ENCODE results near the gene SLC39A11.

Gene SLC39A11

DNA sequence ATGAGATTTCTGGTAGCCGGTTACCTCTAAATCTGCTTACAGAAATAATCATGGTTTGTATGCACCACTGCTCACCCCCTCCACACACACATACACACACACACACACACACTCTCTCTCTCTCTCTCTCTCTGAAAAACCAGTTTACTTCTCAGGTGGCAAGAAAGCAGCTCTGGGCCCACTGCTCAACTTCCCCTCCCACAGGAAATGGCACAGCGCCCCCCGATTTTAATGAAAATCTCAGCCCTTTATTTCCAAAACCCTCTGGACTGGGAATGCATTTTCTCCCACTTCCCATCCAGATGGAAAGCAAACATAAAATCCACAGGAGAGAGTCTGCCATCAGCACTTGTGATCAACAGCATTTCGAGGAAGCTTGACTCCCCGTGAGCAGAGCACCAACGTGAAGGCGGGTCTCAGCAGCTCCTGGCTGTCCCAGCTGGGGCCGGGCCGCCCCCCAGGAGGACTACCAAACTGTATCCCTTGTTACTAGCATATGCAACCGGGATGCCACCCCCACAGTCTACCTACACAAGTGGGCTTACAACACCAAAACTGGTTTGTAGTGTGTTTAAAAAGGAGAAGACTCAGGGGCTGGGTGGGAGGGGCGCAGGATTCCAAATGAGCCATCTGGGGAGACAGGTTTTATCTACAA lies 121.1 kb downstream of the SLC39A11 start:
- peak; percentile 55 for DNase-seq

DNA sequence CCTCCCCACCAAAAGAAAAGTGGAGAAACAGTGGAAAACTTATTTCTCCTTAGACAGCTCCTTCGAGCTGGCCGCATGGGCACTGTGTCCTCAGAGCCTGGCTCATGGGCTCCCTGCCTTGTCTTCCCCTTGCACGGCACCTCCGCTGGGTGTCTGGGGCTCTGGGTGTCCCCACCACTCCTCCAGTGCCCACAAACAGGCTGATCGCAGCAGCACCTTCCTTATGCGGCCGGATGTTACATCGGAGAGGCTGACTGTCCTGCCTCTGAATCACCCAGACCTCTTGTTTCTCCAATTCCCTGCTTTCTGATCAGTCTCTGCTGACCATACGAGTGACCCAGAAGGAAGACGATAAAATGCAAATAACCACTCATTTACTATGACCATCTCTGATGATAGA lies 121.7 kb downstream of the SLC39A11 start:
- no peak for DNase-seq

DNA sequence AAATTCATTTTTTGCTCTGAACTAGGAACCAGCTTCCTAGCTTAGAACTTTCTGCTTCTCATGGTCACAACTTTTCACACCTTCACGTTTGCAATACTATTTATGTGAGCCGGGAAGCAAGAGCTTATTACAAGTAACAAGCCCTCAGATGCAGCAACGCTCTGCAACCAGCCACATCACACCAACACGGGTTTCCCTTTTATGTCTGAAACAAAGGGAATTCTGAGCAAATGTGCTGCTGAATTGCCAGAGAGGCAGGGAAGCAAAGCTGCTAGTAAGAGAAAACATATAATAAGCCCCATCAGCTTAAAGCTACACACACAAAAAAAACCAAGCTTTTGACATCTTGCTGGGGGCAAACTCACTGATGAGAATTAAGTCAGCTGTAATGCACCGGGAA lies 122.2 kb downstream of the SLC39A11 start:
- no peak for DNase-seq

DNA sequence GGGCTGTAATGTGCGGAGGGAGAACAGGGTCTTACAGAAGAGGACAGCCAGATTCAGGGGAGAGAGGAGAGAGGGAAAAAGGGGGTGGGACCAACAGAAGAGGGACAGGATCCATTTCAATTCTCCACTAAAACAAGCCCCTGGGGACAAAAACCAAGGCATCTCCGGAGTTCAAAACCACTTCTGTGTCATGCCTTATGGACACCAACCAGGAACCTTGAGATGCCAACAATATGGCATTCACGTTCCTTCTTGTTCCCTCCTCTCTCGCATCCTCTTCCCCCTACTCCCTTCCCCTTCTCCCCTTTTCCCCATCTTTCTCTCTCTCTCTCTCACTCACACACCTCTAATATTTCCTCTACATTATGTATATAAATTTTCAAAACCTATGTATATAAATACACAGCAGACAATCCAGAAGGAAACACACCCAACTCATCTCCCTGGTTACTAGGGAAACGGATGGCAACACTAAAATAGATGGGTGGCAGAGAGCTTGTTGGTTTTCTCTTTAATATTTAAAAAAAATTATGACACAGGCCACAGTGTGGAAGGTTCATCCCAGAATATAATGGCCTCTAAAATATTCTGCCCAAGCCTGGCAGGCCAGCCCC lies 123.1 kb downstream of the SLC39A11 start:
- no peak for DNase-seq

DNA sequence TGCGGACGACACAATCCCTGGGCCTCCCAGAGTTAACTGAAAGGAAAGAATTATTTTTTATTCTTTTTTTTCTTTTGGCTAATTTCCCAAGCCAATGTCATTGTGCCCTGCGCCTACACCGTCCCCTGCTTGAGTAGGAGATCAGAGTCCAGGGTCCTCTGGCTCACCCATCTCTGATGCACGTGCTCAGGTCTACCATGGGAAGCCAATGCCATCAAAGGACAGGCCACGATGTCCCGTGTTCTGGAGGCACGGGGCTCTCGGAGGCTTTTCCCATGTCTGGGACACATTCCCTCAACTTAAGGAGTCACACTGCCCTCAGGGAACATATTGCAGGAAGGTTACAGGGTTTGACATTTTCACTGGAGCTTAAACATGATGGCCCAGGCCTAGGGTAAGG lies 123.7 kb downstream of the SLC39A11 start:
- no peak for DNase-seq

DNA sequence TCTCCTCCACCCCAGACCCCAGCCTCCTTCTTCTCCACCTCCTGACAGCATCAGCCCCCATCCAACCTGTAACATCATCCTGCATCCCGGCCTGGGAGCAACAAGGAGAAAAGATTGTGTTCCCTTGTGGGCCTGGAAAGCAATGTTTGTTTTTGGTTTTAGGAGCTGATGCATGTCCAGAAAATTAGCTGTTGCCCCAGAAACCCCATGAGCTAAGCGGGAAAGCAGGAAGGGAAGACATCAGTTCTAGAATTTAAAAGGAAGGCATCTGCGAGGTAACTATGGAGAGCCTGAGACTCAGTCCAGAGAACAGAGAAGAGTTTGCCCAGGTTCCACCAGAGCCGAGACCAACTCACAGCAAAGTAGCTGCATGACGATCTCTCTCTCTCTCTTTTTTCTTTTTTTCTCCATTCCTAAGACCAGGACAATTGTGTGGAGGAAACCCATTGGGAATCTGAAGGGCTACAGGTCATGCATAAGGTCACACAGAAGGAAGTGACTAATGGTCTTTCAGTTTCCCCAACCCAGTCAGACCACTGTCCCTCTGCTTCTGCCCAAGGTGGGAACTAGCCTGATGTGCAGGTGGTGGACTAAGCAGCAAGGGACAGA lies 124.4 kb downstream of the SLC39A11 start:
- no peak for DNase-seq

DNA sequence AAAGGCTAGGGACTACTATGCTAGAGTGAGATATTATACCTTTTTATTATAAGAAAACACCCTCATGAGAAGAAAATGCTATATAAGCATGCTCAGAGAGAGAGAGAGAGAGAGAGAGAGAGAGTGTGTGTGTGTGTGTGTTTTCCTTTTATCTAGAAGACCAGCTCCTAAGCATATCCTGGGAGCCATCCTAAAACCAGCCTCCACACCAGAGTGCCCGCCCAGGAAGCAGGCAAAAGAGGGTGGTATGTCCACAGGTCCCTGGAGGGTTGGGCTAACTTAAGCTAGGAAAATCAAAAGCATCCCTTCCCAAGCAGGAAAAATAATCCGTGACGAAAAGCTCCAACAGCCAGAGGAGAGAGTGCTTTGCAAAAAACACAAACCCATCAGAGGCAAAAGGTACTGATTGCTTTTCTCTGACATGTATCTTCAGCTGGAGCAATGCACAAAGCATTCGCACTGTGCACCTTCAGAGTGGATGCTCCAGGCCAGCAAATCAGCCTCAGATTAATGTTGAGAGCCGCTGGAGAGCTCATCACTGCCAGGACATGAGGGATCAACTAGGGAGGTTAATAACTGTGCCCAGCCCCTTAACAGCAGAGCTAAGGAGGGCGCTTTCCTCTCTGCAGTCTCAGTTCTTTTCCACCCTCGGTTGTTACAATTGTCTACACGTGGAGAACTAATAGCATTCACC lies 125.1 kb downstream of the SLC39A11 start:
- peak; percentile 75 for DNase-seq

DNA sequence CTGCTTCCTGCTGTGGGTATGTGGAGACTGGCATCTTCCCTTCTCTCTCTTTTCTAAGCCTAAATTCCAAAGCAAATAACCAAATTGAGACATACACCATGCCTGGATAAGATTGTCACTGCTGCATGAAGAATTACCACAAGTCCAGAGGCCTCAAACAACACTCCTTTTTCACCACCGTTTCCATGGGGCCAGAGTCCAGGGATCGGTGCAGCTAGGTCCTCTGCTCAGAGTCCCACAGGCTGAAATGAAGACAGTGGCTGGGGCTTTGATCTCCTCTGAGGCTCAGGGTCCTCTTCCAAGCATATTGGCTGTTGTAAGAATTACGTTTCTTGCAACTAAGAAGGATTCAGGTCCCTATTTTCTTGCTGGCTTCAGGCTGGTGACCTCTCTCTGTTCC lies 130.4 kb downstream of the SLC39A11 start:
- no peak for DNase-seq

DNA sequence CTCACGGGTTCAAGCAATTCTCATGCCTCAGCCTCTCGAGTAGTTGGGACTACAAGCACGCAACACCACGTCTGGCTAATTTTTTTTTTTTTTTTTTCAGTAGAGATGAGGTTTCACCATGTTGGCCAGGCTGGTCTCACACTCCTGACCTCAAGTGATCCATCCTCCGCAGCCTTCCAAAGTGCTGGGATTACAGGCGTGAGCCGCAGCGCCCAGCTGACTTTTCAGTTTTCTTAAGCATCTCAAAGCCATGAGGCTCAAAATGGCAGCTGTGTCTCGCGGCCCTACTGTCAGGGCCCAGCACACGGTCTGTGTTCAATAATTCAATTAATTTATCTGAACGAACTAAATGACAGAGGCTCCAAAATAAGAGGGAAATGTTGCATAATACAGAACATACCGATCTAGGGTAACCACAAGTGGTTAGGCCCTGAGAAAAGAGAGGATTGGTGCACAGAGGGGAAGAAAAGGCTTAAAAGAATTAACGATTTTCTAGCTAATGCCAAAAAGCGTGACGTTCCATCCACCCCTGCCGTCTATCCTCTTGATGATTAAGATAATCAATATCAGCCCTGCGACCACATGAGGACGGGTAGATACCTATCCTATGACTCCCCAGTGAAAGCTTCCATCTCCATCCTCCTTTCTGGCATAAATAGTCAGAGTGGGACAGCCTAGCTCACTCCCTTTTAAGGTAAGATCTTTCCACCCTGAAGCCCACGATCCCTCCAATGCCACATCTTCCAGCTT lies 136.9 kb downstream of the SLC39A11 start:
- peak; percentile 95 for DNase-seq

DNA sequence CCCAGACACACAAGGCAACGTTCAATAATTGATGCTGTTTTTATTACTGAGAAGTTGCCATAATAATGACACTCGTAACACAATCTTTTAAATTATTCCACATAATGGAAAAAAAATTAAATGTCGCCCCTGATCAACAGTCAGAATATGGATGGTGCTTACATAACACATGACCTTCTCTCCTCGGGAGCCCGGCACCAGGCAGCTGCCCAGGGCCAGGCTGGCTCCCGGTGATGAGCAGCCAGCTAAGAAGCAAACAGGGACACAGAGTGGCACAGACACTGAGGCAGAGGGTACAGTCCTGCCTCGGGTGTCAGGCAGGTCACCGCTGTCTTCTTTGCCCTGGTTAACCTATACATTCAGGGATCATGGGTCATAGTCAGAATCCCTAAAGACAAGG lies 137.9 kb downstream of the SLC39A11 start:
- DNase-seq: no peak

DNA sequence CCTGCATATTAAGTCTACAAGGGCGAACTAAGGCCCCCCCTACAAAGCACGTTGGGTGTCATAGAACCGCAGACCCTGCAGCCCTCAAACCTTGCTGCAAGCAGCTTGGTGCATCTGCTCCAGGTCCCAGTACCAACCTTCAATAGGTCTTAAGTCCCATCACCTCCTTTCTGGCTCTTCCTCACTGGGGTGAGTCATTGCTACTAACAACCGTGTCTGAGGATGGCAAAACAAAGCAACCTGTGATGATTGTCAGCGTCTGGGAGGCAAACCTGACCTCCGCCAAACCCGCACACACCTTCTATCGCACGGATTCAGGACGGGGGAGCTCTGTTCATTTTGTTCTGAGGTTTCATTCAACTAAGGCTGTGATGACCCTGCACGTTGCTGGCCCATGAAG lies 138.9 kb downstream of the SLC39A11 start:
- peak; percentile 40 for DNase-seq

DNA sequence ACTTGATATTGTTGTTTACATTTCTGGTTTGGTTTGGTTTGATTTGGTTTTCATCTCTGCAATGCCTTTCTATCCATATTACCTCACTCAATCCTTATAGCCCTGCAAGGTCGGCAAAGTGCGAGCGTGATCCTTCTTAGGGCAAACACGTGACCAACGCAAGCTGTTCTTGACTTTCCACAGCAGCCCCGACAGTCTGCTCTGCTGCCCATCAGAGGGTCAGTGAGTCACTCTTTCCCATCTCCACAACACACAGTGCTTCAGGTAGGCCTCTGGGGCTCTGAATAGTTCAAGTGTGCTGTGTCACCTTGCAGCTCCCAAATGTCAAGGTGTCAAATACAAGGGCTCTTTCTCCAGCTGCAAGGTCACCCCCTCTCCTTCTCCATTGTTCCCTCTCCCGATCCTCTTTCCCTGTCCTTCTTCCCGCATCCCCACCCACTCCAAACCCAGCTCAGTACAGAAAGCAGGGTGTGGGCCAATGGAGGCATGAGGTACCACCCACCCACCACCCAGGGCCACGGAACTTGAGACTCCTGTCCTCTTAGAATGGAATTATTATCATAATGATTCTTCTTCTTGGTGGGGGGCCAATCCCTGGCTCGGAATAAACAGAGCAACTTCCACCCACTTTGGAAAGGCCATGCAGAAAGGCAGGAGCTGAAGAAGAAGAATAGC lies 139.7 kb downstream of the SLC39A11 start:
- peak; percentile 96 for DNase-seq

DNA sequence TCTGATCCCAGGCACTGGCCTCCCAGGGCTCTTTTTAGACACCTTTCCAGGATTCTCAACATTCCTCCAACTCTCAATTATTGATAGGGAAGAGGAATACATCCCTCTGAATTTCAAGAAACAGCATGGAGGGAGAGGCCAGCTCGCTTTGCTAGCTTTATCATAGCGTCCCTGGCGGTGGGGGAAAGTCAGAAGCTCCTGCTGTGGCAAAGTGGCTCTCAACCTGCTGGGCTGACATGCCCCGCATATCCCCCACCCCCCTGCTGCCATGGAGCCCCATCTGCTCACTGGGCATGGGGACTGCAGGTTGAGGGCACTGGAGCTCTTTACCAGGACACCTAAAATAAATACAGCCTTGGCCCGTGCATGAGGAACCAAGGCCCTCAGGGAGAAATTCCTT lies 140.3 kb downstream of the SLC39A11 start:
- DNase-seq: peak; percentile 97

DNA sequence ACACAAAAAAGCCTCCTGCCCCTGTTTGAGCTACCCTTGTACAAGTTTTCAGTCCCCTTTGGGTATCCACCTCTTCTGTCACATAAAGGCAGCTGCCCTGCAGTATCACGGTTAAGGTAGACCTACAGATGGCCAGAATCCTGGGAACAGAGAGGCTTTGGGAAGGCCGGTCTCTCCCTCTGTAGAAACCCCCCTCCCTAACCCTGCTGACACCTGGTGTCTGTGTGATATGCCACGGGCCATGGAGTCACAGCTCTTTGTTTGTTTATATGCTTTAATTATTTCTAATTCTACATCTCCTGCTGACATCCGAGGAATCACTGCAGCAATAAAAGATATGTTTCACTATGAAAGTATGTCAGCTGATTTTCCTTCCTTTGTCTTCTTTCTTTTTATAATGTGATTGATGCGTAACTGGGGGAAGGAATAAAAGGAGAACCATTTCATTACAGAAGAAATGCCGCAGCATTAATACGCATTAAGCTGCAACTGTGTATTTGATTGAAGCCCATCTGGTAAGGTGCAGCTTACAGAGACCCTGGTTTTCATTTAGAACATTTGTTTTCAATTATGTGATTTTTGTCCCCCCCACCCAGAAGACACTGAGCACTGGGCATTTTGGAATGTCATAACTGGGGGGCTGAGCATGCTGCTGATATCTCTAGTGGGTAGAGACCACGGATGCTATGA lies 142.1 kb downstream of the SLC39A11 start:
- peak; percentile 99 for DNase-seq

DNA sequence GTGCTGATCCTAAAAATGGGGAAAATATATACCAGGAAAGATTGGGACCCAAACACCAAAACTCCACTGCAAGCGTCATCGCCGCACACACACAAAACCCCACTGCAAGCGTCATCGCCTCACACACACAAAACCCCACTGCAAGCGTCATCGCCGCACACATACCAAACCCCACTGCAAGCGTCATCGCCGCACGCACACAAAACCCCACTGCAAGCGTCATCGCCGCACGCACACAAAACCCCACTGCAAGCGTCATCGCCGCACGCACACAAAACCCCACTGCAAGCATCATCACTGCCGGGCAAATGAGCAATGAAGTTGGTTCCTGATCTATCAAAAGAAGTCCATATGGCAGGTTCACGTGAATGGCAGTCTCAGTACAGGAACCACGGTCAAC lies 144.4 kb downstream of the SLC39A11 start:
- DNase-seq: no peak

DNA sequence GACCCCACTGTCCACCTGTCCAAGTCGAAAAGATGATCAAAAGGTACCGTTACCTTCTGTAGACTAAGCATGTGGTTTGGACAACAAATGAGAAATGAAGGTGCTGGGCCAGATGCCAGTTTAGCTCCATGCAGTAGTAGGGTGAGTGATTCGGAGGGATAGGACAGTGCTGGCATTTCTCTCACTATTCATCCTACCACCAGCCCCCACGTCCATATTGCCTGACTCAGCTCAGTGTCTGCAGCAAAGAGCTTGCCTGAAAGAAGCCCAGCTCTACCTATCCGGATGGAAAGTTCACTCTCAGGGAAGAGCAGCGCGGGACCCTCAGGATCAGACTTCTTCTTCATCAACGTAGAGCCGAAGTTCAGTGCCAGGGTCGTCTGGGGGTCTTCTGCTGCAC lies 145.0 kb downstream of the SLC39A11 start:
- no peak for DNase-seq

DNA sequence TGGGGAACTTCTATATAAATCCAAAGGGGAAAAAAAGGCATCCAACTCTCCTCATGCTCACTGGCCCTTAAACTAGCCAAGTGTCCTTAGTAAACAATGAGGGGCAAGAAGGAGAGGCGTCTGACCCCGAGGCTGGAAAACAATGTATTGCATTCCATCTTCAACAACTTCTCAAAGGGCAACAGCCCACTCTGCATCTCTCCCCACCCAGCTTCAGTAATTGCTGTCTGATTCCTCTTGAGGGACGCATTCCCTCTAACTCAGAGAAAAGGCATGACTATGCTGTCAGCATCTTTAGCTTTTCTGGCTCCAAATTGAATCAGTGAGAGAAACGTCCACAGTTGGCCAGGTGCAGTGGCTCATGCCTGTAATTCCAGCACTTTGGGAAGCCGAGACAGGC lies 145.8 kb downstream of the SLC39A11 start:
- DNase-seq: no peak

DNA sequence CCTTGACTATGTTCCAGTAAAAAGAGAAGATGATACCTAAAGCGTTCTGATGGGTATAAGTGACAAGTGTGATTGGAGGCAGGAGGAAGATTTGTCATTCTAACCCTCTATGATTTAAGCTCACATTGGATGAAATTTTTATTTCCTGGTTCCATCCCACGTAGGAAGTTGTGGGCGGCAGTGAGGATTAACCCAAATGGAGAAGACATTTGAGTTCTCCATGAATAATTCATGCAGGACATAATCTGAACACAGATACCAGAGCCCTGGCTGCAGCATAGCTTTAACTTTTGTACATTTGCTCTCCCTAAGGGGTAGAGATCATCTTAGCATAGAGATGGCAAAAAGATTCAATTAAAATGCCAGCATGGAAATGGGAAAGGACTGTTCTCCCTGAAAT lies 146.3 kb downstream of the SLC39A11 start:
- no peak for DNase-seq

DNA sequence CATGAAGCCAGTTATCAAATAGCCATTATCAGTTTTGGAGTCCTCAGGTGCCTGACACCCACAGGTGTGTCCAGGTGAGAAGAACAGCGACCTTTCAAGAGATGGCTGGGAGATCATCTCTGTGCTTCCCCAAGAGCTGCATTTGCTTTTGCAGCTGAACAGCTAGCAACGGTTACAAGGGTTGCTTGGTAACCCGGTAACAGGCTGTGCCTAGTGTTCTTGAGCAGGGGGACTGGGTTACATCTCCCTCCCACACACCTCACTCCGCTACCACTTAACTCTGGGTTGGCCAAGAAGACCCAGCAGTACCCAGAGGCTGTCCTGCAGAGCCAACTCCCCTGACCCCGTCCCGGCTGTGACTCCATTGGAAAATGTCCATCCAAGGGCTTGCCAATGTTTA lies 147.0 kb downstream of the SLC39A11 start:
- DNase-seq: peak; percentile 70

DNA sequence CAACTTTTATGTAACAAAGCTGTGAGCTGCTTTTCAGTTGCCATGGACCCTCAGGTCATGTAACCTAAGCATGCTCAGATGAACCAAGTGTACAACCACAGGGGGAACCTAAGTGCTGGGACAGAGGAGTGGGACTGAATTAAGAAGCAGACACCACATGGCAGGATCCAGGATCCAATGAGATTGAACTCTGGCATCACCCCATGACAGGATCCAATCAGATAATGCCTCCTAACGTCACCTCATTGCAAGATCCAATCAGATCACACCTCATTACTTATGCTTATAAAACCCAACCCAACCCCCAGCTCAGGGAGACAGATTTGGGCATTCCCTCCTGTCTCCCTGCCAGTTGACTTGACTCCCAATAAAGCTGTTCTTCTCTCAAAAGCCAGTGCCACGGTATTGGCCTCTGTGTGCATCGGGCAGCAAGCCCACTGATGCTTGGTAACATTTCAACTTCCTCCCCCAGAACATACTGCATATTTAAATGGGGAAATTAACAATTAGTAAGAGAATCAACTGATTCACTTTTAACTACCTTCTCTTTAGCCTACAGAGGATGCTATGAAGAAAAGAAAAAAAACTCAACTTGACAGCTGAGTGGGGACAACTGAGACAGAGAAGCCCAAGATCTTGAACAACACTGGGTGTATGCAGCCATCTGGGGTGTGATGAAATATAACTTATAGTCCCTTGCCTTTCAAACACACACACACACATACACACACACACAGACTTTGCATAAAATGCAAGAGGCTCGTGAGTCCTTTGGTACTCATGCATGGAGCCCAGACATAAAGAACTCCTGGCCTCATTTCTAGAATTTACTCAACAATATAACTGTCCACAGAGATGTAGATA lies 148.4 kb downstream of the SLC39A11 start:
- peak; percentile 100 for DNase-seq

DNA sequence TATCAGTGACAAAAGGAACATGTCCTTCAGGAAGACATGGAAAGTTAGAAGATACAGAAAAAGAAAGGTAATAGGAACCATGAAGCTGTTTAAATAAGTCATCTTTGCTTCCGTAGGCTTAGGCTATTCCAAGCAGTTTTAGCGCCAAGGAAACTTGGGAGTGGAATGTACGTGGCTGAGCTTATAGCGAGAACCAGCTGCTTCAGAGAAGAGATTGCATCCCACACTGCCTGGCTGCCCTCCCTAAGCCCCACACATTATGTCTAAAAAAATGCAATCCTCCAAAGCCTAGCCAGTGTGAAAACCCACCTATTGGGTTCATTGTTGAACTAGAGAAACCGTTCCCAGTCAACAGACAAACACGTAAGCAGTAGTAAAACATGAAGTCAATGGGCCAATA lies 149.9 kb downstream of the SLC39A11 start:
- DNase-seq: peak; percentile 93

All from NCI-H82 (cell line).